ACC112 (cell line): ENCODE measurements around the gene NEIL1.

Source experiments
- H2AFZ ChIP-seq: fragments of 200-600 bp; sonication (generic); one replicate; pipeline ENCODE4 v1.6.0; 2017; ENCODE audit warnings: antibody characterized with exemption, low read length; ENCODE audit not compliant: unreplicated experiment
- H3K27ac ChIP-seq: fragments of 200-600 bp; sonication (generic); 2 replicates; pipeline ENCODE4 v1.5.1; 2014; ENCODE audit warnings: low read depth, mild to moderate bottlenecking, antibody characterized with exemption, low read length, moderate library complexity
- H3K27me3 ChIP-seq: fragments of 200-600 bp; sonication (generic); 2 replicates; pipeline ENCODE4 v1.6.1; 2014; ENCODE audit warnings: mild to moderate bottlenecking, antibody characterized with exemption, low read length, moderate library complexity, mixed read lengths; ENCODE audit not compliant: insufficient read depth
- H3K36me3 ChIP-seq: fragments of 200-600 bp; sonication (generic); 2 replicates; pipeline ENCODE4 v1.6.1; 2016; ENCODE audit warnings: mild to moderate bottlenecking, antibody characterized with exemption, low read length, moderate library complexity, mixed read lengths; ENCODE audit not compliant: insufficient read depth
- H3K4me1 ChIP-seq: fragments of 200-600 bp; sonication (generic); one replicate; pipeline ENCODE4 v1.6.1; 2016; ENCODE audit warnings: low read length, mixed read lengths; ENCODE audit not compliant: insufficient read depth, unreplicated experiment, control insufficient read depth
- H3K4me3 ChIP-seq: fragments of 200-600 bp; sonication (generic); 2 replicates; pipeline ENCODE4 v1.5.1; 2014; ENCODE audit warnings: mild to moderate bottlenecking, low read depth, low read length
- H3K79me2 ChIP-seq: fragments of 200-600 bp; sonication (generic); one replicate; pipeline ENCODE4 v1.6.0; 2016; ENCODE audit warnings: low read length; ENCODE audit not compliant: control insufficient read depth, unreplicated experiment, insufficient read depth

NEIL1 gene

GRCh38 chr15:75357976-75358673 is 11.3 kb downstream of the NEIL1 start:
- no peaks in the 10 kb centered on the region for H3K27me3 ChIP-seq
- H3K79me2 ChIP-seq, result no peaks in the 10 kb centered on the region
- H3K27ac ChIP-seq, result no peak overlapping the region
- H3K36me3 ChIP-seq, result peaks cover 3% of the 10 kb centered on the region; the same call in 1 of the 2 replicates
- no peaks in the 10 kb centered on the region for H3K4me1 ChIP-seq
- no peak overlapping the region for H2AFZ ChIP-seq
- no peak overlapping the region for H3K4me3 ChIP-seq

- H3K36me3 ChIP-seq, result peaks cover 3% of the 10 kb centered on the region; the same call in 1 of the 2 replicates
Measured at GRCh38 chr15:75358771-75359536, 12.1 kb downstream of the NEIL1 start.

GRCh38 chr15:75359537-75360250 is 12.9 kb downstream of the NEIL1 start:
- Histone ChIP-seq H3K79me2 (no peaks in the 10 kb centered on the region), H3K27me3 (no peaks in the 10 kb centered on the region), H2AFZ (no peak overlapping the region), H3K27ac (no peak overlapping the region), H3K4me1 (no peaks in the 10 kb centered on the region), H3K36me3 (peaks cover 7% of the 10 kb centered on the region; the same call in 1 of the 2 replicates), H3K4me3 (no peak overlapping the region)

More at GRCh38 chr15:75358771-75359536, 12.1 kb downstream of the NEIL1 start:
- Histone ChIP-seq H3K27ac (no peak overlapping the region), H3K27me3 (no peaks in the 10 kb centered on the region), H3K4me3 (no peak overlapping the region), H2AFZ (no peak overlapping the region), H3K79me2 (no peaks in the 10 kb centered on the region), H3K4me1 (no peaks in the 10 kb centered on the region)

- Histone ChIP-seq H3K27me3 (no peaks in the 10 kb centered on the region), H3K4me1 (no peaks in the 10 kb centered on the region), H3K4me3 (no peak overlapping the region), H2AFZ (no peak overlapping the region), H3K27ac (no peak overlapping the region), H3K36me3 (peaks cover 7% of the 10 kb centered on the region; the same call in 1 of the 2 replicates), H3K79me2 (no peaks in the 10 kb centered on the region)
Measured at GRCh38 chr15:75360391-75360790, 13.6 kb downstream of the NEIL1 start.

GRCh38 chr15:75360856-75361255 is 14.0 kb downstream of the NEIL1 start:
- Histone ChIP-seq H3K36me3 (peaks cover 7% of the 10 kb centered on the region; the same call in 1 of the 2 replicates), H2AFZ (no peak overlapping the region)

DNA sequence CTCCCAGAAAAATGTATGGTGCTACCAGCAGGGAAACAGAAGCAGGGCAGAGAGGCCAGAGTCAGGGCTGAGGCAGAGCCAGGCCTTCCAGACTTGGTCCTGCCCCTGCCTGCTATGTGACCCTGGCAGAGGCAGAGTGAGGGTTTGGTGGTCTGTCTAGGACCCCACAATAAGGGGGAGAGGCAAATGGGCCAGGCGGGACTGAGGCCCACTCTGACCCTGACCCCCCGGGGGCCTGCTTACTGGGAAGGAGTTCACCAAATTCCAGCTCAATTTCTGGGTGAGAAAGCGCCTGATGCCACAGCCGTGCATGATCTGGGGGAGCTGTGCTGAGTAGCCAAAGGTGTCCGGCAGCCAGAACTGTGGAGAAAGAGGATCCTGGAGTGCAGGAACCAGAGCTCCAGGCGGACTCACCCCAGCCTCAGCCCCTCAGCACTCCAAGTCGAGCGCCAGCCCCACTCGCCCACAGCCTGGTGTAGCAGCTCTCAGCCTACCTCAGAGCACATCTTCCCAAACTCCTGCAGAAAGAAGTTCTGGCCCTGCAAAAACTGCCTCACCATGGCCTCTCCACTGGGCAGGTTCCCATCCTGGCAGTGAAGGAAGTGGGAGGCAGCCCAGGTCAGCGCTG is 14.6 kb downstream of the NEIL1 start:
- H3K27me3 ChIP-seq, result no peaks in the 10 kb centered on the region
- H3K4me3 ChIP-seq, result no peak overlapping the region
- H3K4me1 ChIP-seq, result no peaks in the 10 kb centered on the region
- H2AFZ ChIP-seq, result no peak overlapping the region
- H3K79me2 ChIP-seq, result peaks cover 2% of the 10 kb centered on the region
- peaks cover 7% of the 10 kb centered on the region; the same call in 1 of the 2 replicates for H3K36me3 ChIP-seq
- no peak overlapping the region for H3K27ac ChIP-seq

More at GRCh38 chr15:75360856-75361255, 14.0 kb downstream of the NEIL1 start:
- H3K4me3 ChIP-seq, result no peak overlapping the region
- no peak overlapping the region for H3K27ac ChIP-seq
- H3K4me1 ChIP-seq, result no peaks in the 10 kb centered on the region
- H3K79me2 ChIP-seq, result no peaks in the 10 kb centered on the region
- H3K27me3 ChIP-seq, result no peaks in the 10 kb centered on the region

DNA sequence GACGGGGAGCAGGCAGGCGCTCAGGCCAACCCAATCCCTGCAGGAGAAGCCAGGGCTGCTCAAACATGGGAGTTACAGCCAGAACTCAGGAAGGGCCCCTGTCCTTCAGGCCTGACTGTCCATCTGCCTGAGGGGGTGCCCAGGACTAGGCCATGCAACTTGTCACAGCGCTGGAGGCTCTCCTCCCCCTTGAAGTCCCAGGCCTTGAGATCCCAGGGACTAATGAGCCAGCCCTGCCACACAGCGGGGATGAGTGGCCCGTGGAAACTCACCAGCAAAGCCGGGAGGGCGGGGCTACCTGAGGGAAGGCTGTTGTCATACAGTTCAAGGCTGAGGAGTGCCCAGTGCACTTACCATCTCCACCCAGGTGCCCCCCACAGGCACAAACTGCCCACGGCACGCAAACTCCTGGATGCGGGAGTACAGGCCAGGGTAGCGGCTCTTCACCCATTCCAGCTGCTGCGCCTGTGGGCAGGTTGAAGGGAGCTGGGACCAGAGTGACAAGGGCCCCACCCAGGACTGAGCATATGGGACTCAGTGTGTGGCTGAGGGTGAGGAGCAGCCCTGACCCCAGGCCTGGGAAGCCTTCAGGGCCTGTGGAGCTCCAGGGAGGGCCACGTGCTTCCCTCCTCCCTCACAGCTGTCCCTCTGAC is 15.3 kb downstream of the NEIL1 start:
- Histone ChIP-seq H3K4me1 (peaks cover 2% of the 10 kb centered on the region), H3K27me3 (no peaks in the 10 kb centered on the region), H3K36me3 (peaks cover 7% of the 10 kb centered on the region; the same call in 1 of the 2 replicates), H3K4me3 (no peak overlapping the region), H2AFZ (no peak overlapping the region), H3K79me2 (peaks cover 6% of the 10 kb centered on the region), H3K27ac (no peak overlapping the region)

DNA sequence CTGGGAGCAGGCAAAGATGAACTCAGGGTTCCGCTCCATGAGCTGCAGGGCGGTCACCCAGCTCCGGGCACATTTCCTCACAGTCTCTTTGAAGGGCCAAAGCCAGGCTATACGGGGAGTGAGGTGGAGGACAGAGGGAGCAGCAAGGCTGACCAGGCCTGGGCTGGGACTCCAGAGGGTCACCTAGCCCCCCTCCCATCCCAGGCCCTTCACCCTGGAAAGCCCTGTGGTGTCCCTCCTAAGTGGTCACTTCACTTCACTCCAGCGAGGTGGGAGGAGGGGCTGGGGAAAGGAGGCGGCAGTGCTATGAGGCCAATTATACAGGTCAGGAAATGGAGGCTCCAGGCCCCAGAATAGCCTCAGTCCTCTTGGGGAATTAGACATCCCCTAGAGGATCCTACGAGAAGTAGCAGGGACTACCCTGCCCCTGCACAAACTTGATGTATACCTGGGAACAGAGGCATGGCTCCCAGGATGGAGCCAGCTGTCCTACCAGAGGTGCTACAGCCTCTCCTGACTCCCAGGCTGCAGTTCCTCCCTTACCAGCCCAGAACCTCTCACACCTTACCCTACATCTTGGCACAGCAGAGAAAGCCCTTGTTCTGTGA is 15.9 kb downstream of the NEIL1 start:
- H3K4me1 ChIP-seq, result peaks cover 8% of the 10 kb centered on the region

DNA sequence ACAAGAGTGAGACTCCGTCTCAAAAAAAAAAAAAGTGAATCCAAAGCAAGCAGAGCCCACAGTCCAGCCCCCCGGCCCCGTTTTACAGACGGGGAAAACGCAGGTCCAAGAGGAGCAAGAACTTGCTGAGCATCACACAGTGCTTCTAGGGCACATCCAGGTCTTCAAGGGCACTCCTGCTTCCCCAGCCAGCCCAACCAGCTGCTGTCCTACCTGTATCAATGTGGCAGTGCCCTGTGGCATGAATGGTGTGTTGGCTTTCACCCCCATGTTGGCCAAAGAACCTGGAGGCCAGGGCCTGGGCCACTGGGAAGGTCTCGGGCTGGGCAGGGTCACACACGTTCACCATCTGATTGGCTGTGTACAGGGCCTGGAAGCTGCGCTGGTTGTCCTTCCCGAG is 16.9 kb downstream of the NEIL1 start:
- no peak overlapping the region for H3K4me3 ChIP-seq
- peaks cover 8% of the 10 kb centered on the region for H3K4me1 ChIP-seq
- peaks cover 4% of the 10 kb centered on the region; the same call in 1 of the 2 replicates for H3K36me3 ChIP-seq

More for the DNA sequence above, 15.9 kb downstream of the NEIL1 start:
- H2AFZ ChIP-seq, result no peak overlapping the region
- no peak overlapping the region for H3K4me3 ChIP-seq
- H3K79me2 ChIP-seq, result peaks cover 9% of the 10 kb centered on the region
- H3K27me3 ChIP-seq, result no peaks in the 10 kb centered on the region
- no peak overlapping the region for H3K27ac ChIP-seq
- peaks cover 7% of the 10 kb centered on the region; the same call in 1 of the 2 replicates for H3K36me3 ChIP-seq

More for the DNA sequence above, 16.9 kb downstream of the NEIL1 start:
- peaks cover 9% of the 10 kb centered on the region for H3K79me2 ChIP-seq
- no peaks in the 10 kb centered on the region for H3K27me3 ChIP-seq
- H2AFZ ChIP-seq, result no peak overlapping the region
- no peak overlapping the region for H3K27ac ChIP-seq
